HG03045 (cell line): ENCODE results near the gene CCDC124.
"Not testable (repeated sequence)": the region's sequence is repeated elsewhere in the genome, so short reads cannot be mapped to it uniquely, and the experiment has no call there.

ENCODE experiments used
- ATAC-seq: cut with Tn5 transposase; IDR thresholded peaks from one replicate; pipeline ENCODE4 v1.9.1; 2021; ENCODE audit warnings: mild to moderate bottlenecking, moderate library complexity; ENCODE audit not compliant: unreplicated experiment

Gene CCDC124

GRCh38 chr19:17977488-17977887 is 44.7 kb downstream of the CCDC124 start:
- no peak for ATAC-seq

GRCh38 chr19:17981611-17982010 is 48.8 kb downstream of the CCDC124 start:
- ATAC-seq: no peak

- no peak for ATAC-seq
Observed at GRCh38 chr19:17982430-17982829, 49.6 kb downstream of the CCDC124 start.

- no peak for ATAC-seq
Observed at GRCh38 chr19:17985037-17985818, 52.4 kb downstream of the CCDC124 start.

- not testable (repeated sequence) for ATAC-seq
Observed at GRCh38 chr19:17986569-17986968, 53.8 kb downstream of the CCDC124 start.

- no peak for ATAC-seq
Observed at GRCh38 chr19:17988161-17988560, 55.3 kb downstream of the CCDC124 start.

GRCh38 chr19:17989425-17990094 is 56.7 kb downstream of the CCDC124 start:
- ATAC-seq: no peak

GRCh38 chr19:17993076-17993813 is 60.4 kb downstream of the CCDC124 start:
- ATAC-seq: no peak
